Hindlimb muscle (tissue), 1 donor: ENCODE results near the gene FRS2. TPM values are rescaled to one million over a fixed set of nuclear protein-coding genes. Genes with fewer than 3 reads are reported as not detected.

Experiments
- polyA plus RNA-seq: library from polyadenylated mRNA; unstranded; fragments of 120-200 nt; gene quantifications from one replicate; pipeline ENCODE4 v1.2.1, GENCODE V29; 2013; ENCODE audit not compliant: insufficient read length

Gene FRS2
- polyA plus RNA-seq, 1 donor = 17.1 TPM

Other genes starting within 250 kb of the FRS2 start
- gene CPSF6, start 230.8 kb upstream of the FRS2 start, polyA plus RNA-seq = 51.6 TPM
- gene LYZ, start 122.0 kb upstream of the FRS2 start, polyA plus RNA-seq = 23.4 TPM
- gene YEATS4, start 110.6 kb upstream of the FRS2 start, polyA plus RNA-seq = 12.4 TPM
- 174 TPM for gene CCT2, start 115.1 kb downstream of the FRS2 start, polyA plus RNA-seq
- not detected for gene LRRC10, start 140.5 kb downstream of the FRS2 start, polyA plus RNA-seq
- 85.5 TPM for gene BEST3, start 228.9 kb downstream of the FRS2 start, polyA plus RNA-seq